Measurements from ENCODE around the gene CPNE2.
"Not testable (repeated sequence)": the region's sequence is repeated elsewhere in the genome, so short reads cannot be mapped to it uniquely, and the experiment has no call there.

Gene CPNE2

GRCh38 chr16:57069635-57070370 is 22.6 kb upstream of the CPNE2 start:
- no peak for DNase-seq

- no peak for DNase-seq
These were observed 22.0 kb upstream of the CPNE2 start for GRCh38 chr16:57070424-57070823.

- not testable (repeated sequence) for DNase-seq
These were observed 21.2 kb upstream of the CPNE2 start for GRCh38 chr16:57071081-57071732.

- DNase-seq: no peak
These were observed 20.4 kb upstream of the CPNE2 start for GRCh38 chr16:57071831-57072582.

GRCh38 chr16:57072616-57073275 is 19.6 kb upstream of the CPNE2 start:
- DNase-seq: no peak

GRCh38 chr16:57077714-57078113 is 14.7 kb upstream of the CPNE2 start:
- DNase-seq: no peak

GRCh38 chr16:57081744-57082143 is 10.6 kb upstream of the CPNE2 start:
- no peak for DNase-seq

GRCh38 chr16:57082664-57083063 is 9.7 kb upstream of the CPNE2 start:
- DNase-seq: no peak

GRCh38 chr16:57083485-57084126 is 8.8 kb upstream of the CPNE2 start:
- DNase-seq: no peak

- DNase-seq: peak; percentile 60
These were observed 8.1 kb upstream of the CPNE2 start for GRCh38 chr16:57084257-57084770.

- no peak for DNase-seq
These were observed 7.4 kb upstream of the CPNE2 start for GRCh38 chr16:57084996-57085395.

GRCh38 chr16:57087003-57087402 is 5.4 kb upstream of the CPNE2 start:
- no peak for DNase-seq

GRCh38 chr16:57089406-57089805 is 3.0 kb upstream of the CPNE2 start:
- DNase-seq: no peak

GRCh38 chr16:57091200-57091974 is 996 bp upstream of the CPNE2 start:
- no peak for DNase-seq

GRCh38 chr16:57092786-57093411 is 516 bp downstream of the CPNE2 start:
- DNase-seq: peak; percentile 44

- no peak for DNase-seq
These were observed 1.5 kb downstream of the CPNE2 start for GRCh38 chr16:57093666-57094564.

- no peak for DNase-seq
These were observed 2.5 kb downstream of the CPNE2 start for GRCh38 chr16:57094911-57095310.

GRCh38 chr16:57096192-57096591 is 3.8 kb downstream of the CPNE2 start:
- no peak for DNase-seq

GRCh38 chr16:57096793-57097192 is 4.4 kb downstream of the CPNE2 start:
- DNase-seq: no peak

Data from T-helper 9 cell (primary cell).